ENCODE measurements around the gene NBEA.

DNA sequence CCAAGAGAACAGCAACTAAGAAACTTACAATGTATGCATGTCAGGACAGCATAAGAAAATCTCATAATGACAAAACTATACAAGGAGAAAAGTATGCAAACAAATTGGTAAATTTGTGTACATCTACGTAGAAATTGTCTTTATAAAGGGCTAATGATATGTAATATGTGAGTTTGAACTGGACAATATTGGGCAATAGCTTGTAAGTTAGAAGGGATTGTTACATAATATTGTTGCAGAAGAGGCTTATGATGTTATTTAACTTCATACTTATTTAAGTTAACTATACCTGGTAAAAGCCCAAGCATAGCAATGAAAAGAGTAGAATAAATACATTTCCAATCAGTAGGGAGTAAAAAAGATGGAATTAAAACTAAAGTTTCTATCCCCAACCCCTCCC, 400.4 kb downstream of the NBEA start:
- TF ChIP-seq, protein P1, sequence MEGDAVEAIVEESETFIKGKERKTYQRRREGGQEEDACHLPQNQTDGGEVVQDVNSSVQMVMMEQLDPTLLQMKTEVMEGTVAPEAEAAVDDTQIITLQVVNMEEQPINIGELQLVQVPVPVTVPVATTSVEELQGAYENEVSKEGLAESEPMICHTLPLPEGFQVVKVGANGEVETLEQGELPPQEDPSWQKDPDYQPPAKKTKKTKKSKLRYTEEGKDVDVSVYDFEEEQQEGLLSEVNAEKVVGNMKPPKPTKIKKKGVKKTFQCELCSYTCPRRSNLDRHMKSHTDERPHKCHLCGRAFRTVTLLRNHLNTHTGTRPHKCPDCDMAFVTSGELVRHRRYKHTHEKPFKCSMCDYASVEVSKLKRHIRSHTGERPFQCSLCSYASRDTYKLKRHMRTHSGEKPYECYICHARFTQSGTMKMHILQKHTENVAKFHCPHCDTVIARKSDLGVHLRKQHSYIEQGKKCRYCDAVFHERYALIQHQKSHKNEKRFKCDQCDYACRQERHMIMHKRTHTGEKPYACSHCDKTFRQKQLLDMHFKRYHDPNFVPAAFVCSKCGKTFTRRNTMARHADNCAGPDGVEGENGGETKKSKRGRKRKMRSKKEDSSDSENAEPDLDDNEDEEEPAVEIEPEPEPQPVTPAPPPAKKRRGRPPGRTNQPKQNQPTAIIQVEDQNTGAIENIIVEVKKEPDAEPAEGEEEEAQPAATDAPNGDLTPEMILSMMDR (IDR thresholded peaks at IDR 0.05) = no peak
- TF ChIP-seq, protein P2, sequence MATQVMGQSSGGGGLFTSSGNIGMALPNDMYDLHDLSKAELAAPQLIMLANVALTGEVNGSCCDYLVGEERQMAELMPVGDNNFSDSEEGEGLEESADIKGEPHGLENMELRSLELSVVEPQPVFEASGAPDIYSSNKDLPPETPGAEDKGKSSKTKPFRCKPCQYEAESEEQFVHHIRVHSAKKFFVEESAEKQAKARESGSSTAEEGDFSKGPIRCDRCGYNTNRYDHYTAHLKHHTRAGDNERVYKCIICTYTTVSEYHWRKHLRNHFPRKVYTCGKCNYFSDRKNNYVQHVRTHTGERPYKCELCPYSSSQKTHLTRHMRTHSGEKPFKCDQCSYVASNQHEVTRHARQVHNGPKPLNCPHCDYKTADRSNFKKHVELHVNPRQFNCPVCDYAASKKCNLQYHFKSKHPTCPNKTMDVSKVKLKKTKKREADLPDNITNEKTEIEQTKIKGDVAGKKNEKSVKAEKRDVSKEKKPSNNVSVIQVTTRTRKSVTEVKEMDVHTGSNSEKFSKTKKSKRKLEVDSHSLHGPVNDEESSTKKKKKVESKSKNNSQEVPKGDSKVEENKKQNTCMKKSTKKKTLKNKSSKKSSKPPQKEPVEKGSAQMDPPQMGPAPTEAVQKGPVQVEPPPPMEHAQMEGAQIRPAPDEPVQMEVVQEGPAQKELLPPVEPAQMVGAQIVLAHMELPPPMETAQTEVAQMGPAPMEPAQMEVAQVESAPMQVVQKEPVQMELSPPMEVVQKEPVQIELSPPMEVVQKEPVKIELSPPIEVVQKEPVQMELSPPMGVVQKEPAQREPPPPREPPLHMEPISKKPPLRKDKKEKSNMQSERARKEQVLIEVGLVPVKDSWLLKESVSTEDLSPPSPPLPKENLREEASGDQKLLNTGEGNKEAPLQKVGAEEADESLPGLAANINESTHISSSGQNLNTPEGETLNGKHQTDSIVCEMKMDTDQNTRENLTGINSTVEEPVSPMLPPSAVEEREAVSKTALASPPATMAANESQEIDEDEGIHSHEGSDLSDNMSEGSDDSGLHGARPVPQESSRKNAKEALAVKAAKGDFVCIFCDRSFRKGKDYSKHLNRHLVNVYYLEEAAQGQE (IDR thresholded peaks at IDR 0.05; ENCODE audit: insufficient read depth in 1 of 2, low read depth in 2 of 2, low read length in 1 of 2) = no peak
- no peak for TF ChIP-seq POLR2AphosphoS5 (IDR thresholded peaks at IDR 0.05; ENCODE audit: low read depth, low read length)
